GM19238 (cell line): ENCODE results near the gene TM7SF2.

Experiments
- DNase-seq: peaks from one replicate; pipeline ENCODE4 v3.0.0; 2011; ENCODE audit warnings: low spot score; ENCODE audit not compliant: insufficient read length

TM7SF2 gene

GRCh38 chr11:65151331-65151899 lies 39.7 kb downstream of the TM7SF2 start:
- DNase-seq: no peak

- DNase-seq: no peak
Measured at GRCh38 chr11:65152122-65152521, 40.5 kb downstream of the TM7SF2 start.

GRCh38 chr11:65156256-65156655 lies 44.6 kb downstream of the TM7SF2 start:
- no peak for DNase-seq

GRCh38 chr11:65156926-65157325 lies 45.3 kb downstream of the TM7SF2 start:
- DNase-seq: no peak

DNA sequence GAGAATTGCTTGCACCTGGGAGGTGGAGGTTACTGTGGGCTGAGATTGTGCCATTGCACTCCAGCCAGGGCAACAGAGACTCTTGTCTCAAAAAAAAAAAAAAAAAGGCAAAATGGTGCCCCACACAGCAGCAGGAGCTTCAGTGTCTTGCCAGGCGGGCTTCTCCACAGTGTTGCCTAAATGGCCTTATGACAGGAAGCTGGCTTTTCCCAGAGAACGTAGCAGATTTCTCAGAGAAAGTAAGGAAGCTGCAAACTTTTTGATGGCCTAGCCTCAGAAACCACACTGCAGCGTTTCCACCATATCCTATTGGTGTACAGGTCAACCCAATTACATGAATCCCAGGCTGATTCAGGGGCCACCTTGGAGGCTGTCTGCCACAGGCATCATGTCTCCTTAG lies 45.7 kb downstream of the TM7SF2 start:
- no peak for DNase-seq

GRCh38 chr11:65159012-65159411 lies 47.3 kb downstream of the TM7SF2 start:
- no peak for DNase-seq

DNA sequence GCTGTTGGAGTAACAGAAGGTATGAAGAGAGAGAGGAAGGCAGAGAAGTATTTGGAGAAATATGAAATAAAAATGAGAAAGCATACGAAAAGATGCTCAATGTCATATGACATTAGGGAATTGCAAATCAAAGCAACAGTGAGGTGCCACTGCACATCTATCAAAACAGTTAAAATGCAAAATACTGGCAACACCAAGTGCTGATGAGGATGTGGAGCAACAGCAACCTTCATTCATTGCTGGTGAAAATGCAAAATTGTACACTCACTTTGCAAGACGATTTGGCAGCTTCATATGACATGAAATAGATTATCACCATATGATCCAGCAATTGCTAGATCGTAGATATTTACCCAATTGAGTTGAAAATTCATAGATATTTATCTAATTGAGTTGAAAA lies 49.0 kb downstream of the TM7SF2 start:
- DNase-seq: no peak

DNA sequence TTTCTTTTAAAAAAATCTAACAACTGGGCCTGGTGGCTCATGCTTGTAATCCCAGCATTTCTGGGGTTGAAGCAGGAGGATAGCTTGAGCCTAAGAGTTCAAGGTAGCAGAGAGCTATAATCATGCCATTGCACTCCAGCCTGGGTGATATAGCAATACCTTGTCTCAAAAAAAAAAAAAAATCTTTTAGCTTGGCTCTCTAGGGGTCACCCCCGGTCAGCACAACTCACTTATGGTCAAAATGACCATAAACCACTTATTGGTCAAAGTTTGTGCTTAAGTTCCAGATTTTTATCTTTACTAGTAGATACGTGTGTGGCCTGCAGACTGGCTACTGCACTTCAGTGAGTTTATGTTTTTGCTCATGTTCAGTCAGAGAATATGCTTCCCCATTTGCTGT lies 52.0 kb downstream of the TM7SF2 start:
- DNase-seq: no peak
